PC-9 (cell line): Measurements from ENCODE around the gene CPPED1.

Experiments
- EZH2 ChIP-seq: fragments of 200-600 bp; sonication (generic); IDR thresholded peaks from 2 replicates; pipeline ENCODE4 v1.8.0; 2017; ENCODE audit warnings: antibody characterized with exemption, low read depth
- TF ChIP-seq, protein P1 (sequence below): fragments of 200-600 bp; sonication (generic); conservative IDR thresholded peaks from 2 replicates; pipeline ENCODE4 v1.6.1; 2017; ENCODE audit warnings: mixed run types, antibody characterized with exemption, mild to moderate bottlenecking, moderate library complexity

DNA sequence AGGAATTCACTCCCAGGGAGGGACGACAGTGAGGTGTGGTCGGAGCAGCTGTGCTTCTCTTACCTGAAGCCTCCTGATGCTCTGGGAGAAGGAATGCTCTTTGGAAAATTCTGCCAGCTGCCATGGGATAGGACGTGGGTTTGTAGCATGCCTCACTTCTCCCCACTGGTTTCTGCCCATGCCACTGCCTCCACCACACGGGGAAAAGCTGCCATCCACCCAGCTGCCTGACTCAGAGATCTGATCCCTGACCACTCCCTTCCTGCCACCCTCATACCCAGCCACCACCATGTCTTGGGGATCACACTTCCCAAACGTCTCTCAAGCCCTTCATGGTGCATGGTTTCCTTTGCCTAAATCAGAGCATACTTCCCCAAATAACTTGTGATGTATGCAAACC is 80.0 kb downstream of the CPPED1 start:
- TF ChIP-seq, protein P1, sequence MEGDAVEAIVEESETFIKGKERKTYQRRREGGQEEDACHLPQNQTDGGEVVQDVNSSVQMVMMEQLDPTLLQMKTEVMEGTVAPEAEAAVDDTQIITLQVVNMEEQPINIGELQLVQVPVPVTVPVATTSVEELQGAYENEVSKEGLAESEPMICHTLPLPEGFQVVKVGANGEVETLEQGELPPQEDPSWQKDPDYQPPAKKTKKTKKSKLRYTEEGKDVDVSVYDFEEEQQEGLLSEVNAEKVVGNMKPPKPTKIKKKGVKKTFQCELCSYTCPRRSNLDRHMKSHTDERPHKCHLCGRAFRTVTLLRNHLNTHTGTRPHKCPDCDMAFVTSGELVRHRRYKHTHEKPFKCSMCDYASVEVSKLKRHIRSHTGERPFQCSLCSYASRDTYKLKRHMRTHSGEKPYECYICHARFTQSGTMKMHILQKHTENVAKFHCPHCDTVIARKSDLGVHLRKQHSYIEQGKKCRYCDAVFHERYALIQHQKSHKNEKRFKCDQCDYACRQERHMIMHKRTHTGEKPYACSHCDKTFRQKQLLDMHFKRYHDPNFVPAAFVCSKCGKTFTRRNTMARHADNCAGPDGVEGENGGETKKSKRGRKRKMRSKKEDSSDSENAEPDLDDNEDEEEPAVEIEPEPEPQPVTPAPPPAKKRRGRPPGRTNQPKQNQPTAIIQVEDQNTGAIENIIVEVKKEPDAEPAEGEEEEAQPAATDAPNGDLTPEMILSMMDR = no peak
- TF ChIP-seq EZH2 = no peak
